Suprapubic skin (tissue), 3 donors: ENCODE data around the gene LMAN1L.

ENCODE experiments used
- CTCF ChIP-seq, 2 donors: fragments of 200-600 bp in 1 of 2; fragments of 450-650 bp in 1 of 2; sonication (generic) in 1 of 2; IDR thresholded peaks; one replicate each; pipeline ENCODE4 v1.5.1; 2016 to 2019; ENCODE audit warnings: antibody characterized with exemption in 2 of 2, mild to moderate bottlenecking in 1 of 2, moderate library complexity in 1 of 2
- POLR2A ChIP-seq, 2 donors: fragments of 450-650 bp; IDR thresholded peaks; one replicate each; pipeline ENCODE4 v1.6.1; 2017; ENCODE audit warnings: antibody characterized with exemption in 2 of 2, mild to moderate bottlenecking in 2 of 2, moderate library complexity in 2 of 2

- TF ChIP-seq CTCF (IDR thresholded peaks at IDR 0.05) (no peak), POLR2A (IDR thresholded peaks at IDR 0.05) (no peak)
These were observed 54.9 kb downstream of the LMAN1L start for GRCh38 chr15:74867466-74868038.
